H1 (cell line): ENCODE data around the gene TXNRD3. TPM values are rescaled to one million over a fixed set of nuclear protein-coding genes. Genes with fewer than 3 reads are reported as not detected.

ENCODE experiments used
- CTCF ChIA-PET: fragments of 300-600 bp; sonication (Branson Sonifier 250); formaldehyde crosslinking; loops from one replicate; lab custom pipeline; 2021; ENCODE audit not compliant: partially characterized antibody; lab: Charles Lee
- POLR2A ChIA-PET: fragments of 300-600 bp; sonication (Branson Sonifier 250); formaldehyde crosslinking; loops from one replicate; lab custom pipeline; 2021; ENCODE audit warnings: inconsistent platforms; ENCODE audit not compliant: partially characterized antibody; lab: Charles Lee
- DNase-seq, 2 experiments: peaks; one replicate each; pipeline versions ENCODE4 v3.0.0 to v3.0.0-alpha.2; 2010 to 2022; ENCODE audit warnings: low spot score in 2 of 2, low read depth in 1 of 2, mixed read lengths in 1 of 2
- FAIRE-seq: peaks from 2 replicates; lab custom pipeline; 2011; peaks lifted over from hg19 to GRCh38; lab: Jason Lieb, UNC
- H2AFZ ChIP-seq: 2 replicates; pipeline ENCODE4 v1.8.1; 2012; ENCODE audit warnings: low read length, inconsistent platforms
- H2AK5ac ChIP-seq: 2 replicates; pipeline ENCODE4 v1.6.1; 2013; ENCODE audit warnings: low read depth, low read length
- H2BK120ac ChIP-seq: replicated peaks from 2 replicates; pipeline ENCODE3; 2013; ENCODE audit warnings: low read depth, low read length, inconsistent platforms
- H2BK12ac ChIP-seq: 2 replicates; pipeline ENCODE4 v1.6.1; 2013; ENCODE audit warnings: low read depth, low read length
- H2BK15ac ChIP-seq: 2 replicates; pipeline ENCODE4 v1.6.1; 2013; ENCODE audit warnings: low read length
- H2BK20ac ChIP-seq: 2 replicates; pipeline ENCODE4 v1.6.1; 2013; ENCODE audit warnings: low read length
- H2BK5ac ChIP-seq: 2 replicates; pipeline ENCODE4 v1.6.1; 2013; ENCODE audit warnings: low read depth, low read length
- H3K14ac ChIP-seq: 2 replicates; pipeline ENCODE4 v1.6.1; 2013; ENCODE audit warnings: inconsistent platforms; ENCODE audit not compliant: insufficient read length
- H3K18ac ChIP-seq: 2 replicates; pipeline ENCODE4 v1.6.1; 2013; ENCODE audit warnings: low read length; ENCODE audit errors: extremely low read depth
- H3K23ac ChIP-seq: 2 replicates; pipeline ENCODE4 v1.6.1; 2013; ENCODE audit warnings: inconsistent platforms; ENCODE audit not compliant: insufficient read length
- H3K23me2 ChIP-seq: 2 replicates; pipeline ENCODE4 v1.6.1; 2013; ENCODE audit warnings: low read depth, low read length
- H3K27ac ChIP-seq: 2 replicates; pipeline ENCODE4 v1.6.1; 2011; ENCODE audit warnings: low read depth, low read length, inconsistent platforms
- H3K27me3 ChIP-seq, 4 experiments: replicated peaks in 1 of 4; 1 replicate in 1 of 4; 2 replicates in 3 of 4; pipeline versions ENCODE4 v1.6.1 to v1.8.1; 2011 to 2013; ENCODE audit warnings: low read length in 3 of 4, mild to moderate bottlenecking in 3 of 4, inconsistent platforms in 2 of 4, mixed read lengths in 2 of 4, moderate library complexity in 1 of 4; ENCODE audit not compliant: control insufficient read depth in 3 of 4, insufficient read depth in 3 of 4; ENCODE audit errors: extremely low read depth in 1 of 4
- H3K36me3 ChIP-seq, 4 experiments: 2 replicates each; pipeline versions ENCODE4 v1.6.1 to v1.8.1; 2011 to 2013; ENCODE audit warnings: mild to moderate bottlenecking in 4 of 4, low read length in 3 of 4, moderate library complexity in 2 of 4, control low read depth in 1 of 4, inconsistent platforms in 1 of 4; ENCODE audit not compliant: insufficient read depth in 4 of 4, control insufficient read depth in 2 of 4
- H3K4ac ChIP-seq: replicated peaks from 2 replicates; pipeline ENCODE3; 2013; ENCODE audit warnings: low read length, low read depth, mixed read lengths, inconsistent platforms; ENCODE audit not compliant: insufficient read length
- H3K4me1 ChIP-seq, 4 experiments: replicated peaks in 1 of 4; 1 replicate in 1 of 4; 2 replicates in 3 of 4; pipeline versions ENCODE4 v1.6.1 to v1.8.1; 2011 to 2013; ENCODE audit warnings: low read length in 3 of 4, inconsistent platforms in 2 of 4, mixed read lengths in 1 of 4; ENCODE audit not compliant: insufficient read depth in 4 of 4, control insufficient read depth in 3 of 4
- H3K4me2 ChIP-seq, 2 experiments: 2 replicates each; pipeline versions ENCODE4 v1.6.1 to v1.8.1; 2011 to 2013; ENCODE audit warnings: low read depth in 2 of 2, low read length in 2 of 2, control low read depth in 1 of 2, inconsistent platforms in 1 of 2, mild to moderate bottlenecking in 1 of 2; ENCODE audit not compliant: insufficient read depth in 1 of 2
- H3K4me3 ChIP-seq, 4 experiments: fragments of 200-600, 300-600 bp in 1 of 4; sonication (generic), shearing (Covaris generic), sonication (Bioruptor Twin) in 1 of 4; 2 replicates each; pipeline versions ENCODE4 v1.5.1 to v1.8.1; 2011 to 2016; ENCODE audit warnings: low read length in 4 of 4, low read depth in 3 of 4, control low read depth in 2 of 4, inconsistent platforms in 2 of 4, mild to moderate bottlenecking in 2 of 4, mixed read lengths in 1 of 4, moderate library complexity in 1 of 4; ENCODE audit not compliant: insufficient read depth in 2 of 4; ENCODE audit errors: extremely low read depth in 1 of 4
- H3K56ac ChIP-seq: replicated peaks from 2 replicates; pipeline ENCODE3; 2013; ENCODE audit warnings: low read depth, mild to moderate bottlenecking, mixed read lengths, low read length, inconsistent platforms; ENCODE audit not compliant: insufficient read length
- H3K79me1 ChIP-seq: 2 replicates; pipeline ENCODE4 v1.6.1; 2013; ENCODE audit warnings: low read depth, low read length, control low read depth
- H3K79me2 ChIP-seq, 2 experiments: 2 replicates each; pipeline versions ENCODE4 v1.6.1 to v1.8.1; 2012 to 2013; ENCODE audit warnings: low read length in 2 of 2, mild to moderate bottlenecking in 2 of 2, inconsistent platforms in 1 of 2; ENCODE audit not compliant: insufficient read depth in 2 of 2, control insufficient read depth in 1 of 2
- H3K9ac ChIP-seq, 4 experiments: replicated peaks in 1 of 4; 1 replicate in 1 of 4; 2 replicates in 3 of 4; pipeline versions ENCODE4 v1.6.1 to v1.8.1; 2011 to 2013; ENCODE audit warnings: low read depth in 3 of 4, low read length in 3 of 4, control low read depth in 2 of 4, mild to moderate bottlenecking in 2 of 4, moderate library complexity in 2 of 4, inconsistent platforms in 1 of 4; ENCODE audit errors: extremely low read depth in 1 of 4
- H3K9me3 ChIP-seq, 2 experiments: 2 replicates each; pipeline versions ENCODE4 v1.6.1 to v1.8.1; 2012 to 2013; ENCODE audit warnings: mild to moderate bottlenecking in 2 of 2, moderate library complexity in 2 of 2, control low read depth in 1 of 2, inconsistent platforms in 1 of 2, low read depth in 1 of 2, low read length in 1 of 2, mixed read lengths in 1 of 2; ENCODE audit not compliant: insufficient read depth in 2 of 2
- H4K20me1 ChIP-seq, 2 experiments: replicated peaks in 1 of 2; 2 replicates each; pipeline versions ENCODE3 to v1.8.1; 2011 to 2013; ENCODE audit warnings: inconsistent platforms in 2 of 2, low read length in 2 of 2, mild to moderate bottlenecking in 1 of 2; ENCODE audit not compliant: insufficient read depth in 2 of 2, control insufficient read depth in 1 of 2
- H4K5ac ChIP-seq: 2 replicates; pipeline ENCODE4 v1.6.1; 2013; ENCODE audit warnings: low read length, low read depth, mixed read lengths, inconsistent platforms; ENCODE audit not compliant: insufficient read length
- H4K8ac ChIP-seq: 2 replicates; pipeline ENCODE4 v1.8.0; 2013; ENCODE audit warnings: mild to moderate bottlenecking, moderate library complexity, low read length, inconsistent platforms; ENCODE audit not compliant: insufficient read depth; ENCODE audit errors: extremely low read depth
- H4K91ac ChIP-seq: replicated peaks from 2 replicates; pipeline ENCODE3; 2013; ENCODE audit warnings: low read length, mixed read lengths, inconsistent platforms; ENCODE audit not compliant: insufficient read length
- CBX8 ChIP-seq: fragments of 300-800, 300-1000 bp; sonication (generic); IDR thresholded peaks from 2 replicates; pipeline ENCODE4 v1.7.1; 2016; ENCODE audit warnings: low read depth, low read length, borderline replicate concordance
- RBBP5 ChIP-seq: IDR thresholded peaks from 2 replicates; pipeline ENCODE4 v1.7.1; 2012; ENCODE audit warnings: low read depth, mild to moderate bottlenecking, inconsistent platforms, low read length, moderate library complexity, borderline replicate concordance
- WGBS, 2 experiments: shearing (Covaris generic) in 1 of 2; methylation state at CpG; one replicate each; pipeline versions ENCODE4 v1.1.6 to v1.1.7; 2013 to 2015; ENCODE audit warnings: low lambda C conversion rate in 2 of 2, mixed read lengths in 2 of 2, inconsistent platforms in 1 of 2, low coverage in 1 of 2, missing lambda C conversion rate in 1 of 2; ENCODE audit not compliant: insufficient replicate concordance in 2 of 2, insufficient coverage in 1 of 2, insufficient read length in 1 of 2; ENCODE audit errors: extremely low coverage in 1 of 2, missing lambda C conversion rate in 1 of 2; 5-methylcytosine and 5-hydroxymethylcytosine counted together
- polyA plus RNA-seq, 7 experiments: library from polyadenylated mRNA; depleted of rRNA in 3 of 7; stranded (reverse) in 5 of 7; unstranded in 2 of 7; fragments of >200 nt in 5 of 7; fragments of 200-250 nt in 2 of 7; gene quantifications; 1 replicate in 5 of 7; 2 replicates in 1 of 7; 4 replicates in 1 of 7; pipeline versions ENCODE4 v1.2.1 to v1.2.3, GENCODE V29; 2011 to 2013; ENCODE audit warnings: missing spikeins in 2 of 7, mixed read lengths in 2 of 7
- total RNA-seq: library from RNA; stranded (reverse); fragmentation: NEBNext Ultra II Directional; extraction: Animal tissue kit (Norgen Biotek cat#: 25700); gene quantifications from 2 replicates; pipeline ENCODE4 v1.2.1, GENCODE V29; 2021

Gene TXNRD3
- total and polyA plus RNA-seq, 2 of the 8 experiments (the other 6 are each of a cell fraction or from before 2014, with no cell fraction given) = 3.4 to 4.3 TPM

DNA sequence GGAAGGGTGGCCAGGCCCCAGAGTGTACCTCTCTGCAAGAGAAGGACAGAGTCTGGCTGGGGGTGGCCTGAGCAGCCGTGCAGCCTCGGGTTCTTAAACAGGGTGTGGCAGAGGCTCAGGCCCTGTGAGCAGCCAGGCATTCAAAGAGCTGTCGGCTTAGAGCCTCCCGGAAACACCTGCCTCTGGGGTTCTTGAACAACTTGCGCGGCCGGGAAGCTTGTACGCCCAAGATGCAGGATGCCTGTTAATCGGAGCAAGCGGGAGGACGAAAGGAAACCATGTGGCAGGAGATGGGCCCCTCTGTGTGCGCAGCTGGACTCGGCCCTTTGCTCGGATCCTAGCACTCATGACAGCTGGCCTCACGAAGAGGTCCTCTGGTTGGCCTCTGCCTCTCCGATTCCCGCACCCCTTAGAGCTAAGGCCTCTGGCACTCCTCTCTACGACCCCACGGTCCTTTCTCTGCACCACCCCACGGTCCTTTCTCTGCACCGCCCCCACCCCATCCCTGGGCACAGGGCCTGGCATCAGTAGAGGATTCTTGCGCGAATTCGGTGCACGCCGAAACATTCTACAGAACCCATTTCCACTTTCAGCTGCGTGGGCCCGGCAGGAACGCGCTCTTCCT, 23.9 kb upstream of the TXNRD3 start:
- H3K23ac ChIP-seq = no peak overlapping the region
- no peaks in the 10 kb centered on the region for H4K20me1 ChIP-seq
- no peak overlapping the region for H3K9ac ChIP-seq
- WGBS, 2 experiments = 56% methylated on average over 30 of the region's 30 CpGs; no CpG with 5 or more reads in 1 of the 2 experiments
- no peak overlapping the region for H2BK12ac ChIP-seq
- POLR2A ChIA-PET = no interaction called here
- H3K79me2 ChIP-seq = no peaks in the 10 kb centered on the region
- H3K18ac ChIP-seq = no peak overlapping the region; the same call in 1 of the 2 replicates
- H2BK120ac ChIP-seq = no peak overlapping the region
- no peak overlapping the region for H3K14ac ChIP-seq
- H4K91ac ChIP-seq = no peak overlapping the region
- peak overlapping the region in 1 of 4 experiments; percentile 45; a peak in 1 of 8 replicates for H3K4me3 ChIP-seq
- no peaks in the 10 kb centered on the region for H3K36me3 ChIP-seq
- H3K23me2 ChIP-seq = no peaks in the 10 kb centered on the region
- peak overlapping the region; percentile 60 for H2AFZ ChIP-seq
- H3K27me3 ChIP-seq = peaks cover 2 to 19% (median 14%) of the 10 kb centered on the region in 4 experiments; a peak in 6 of 7 replicates
- no peak overlapping the region for H2AK5ac ChIP-seq
- H3K4ac ChIP-seq = no peak overlapping the region
- FAIRE-seq = no peak
- H2BK15ac ChIP-seq = no peak overlapping the region
- H3K56ac ChIP-seq = no peak overlapping the region
- no peak overlapping the region for H4K5ac ChIP-seq
- H3K4me1 ChIP-seq = peaks cover 0 to 7% (median 5%) of the 10 kb centered on the region in 4 experiments; a peak in 5 of 7 replicates
- H3K27ac ChIP-seq = no peak overlapping the region
- H4K8ac ChIP-seq = no peak overlapping the region
- no peak for DNase-seq
- H2BK5ac ChIP-seq = no peak overlapping the region
- no peak overlapping the region for H2BK20ac ChIP-seq
- H3K9me3 ChIP-seq = peaks cover 0 to 2% of the 10 kb centered on the region in 2 experiments; a peak in 1 of 4 replicates
- CTCF ChIA-PET = interaction anchor here (0.7 to 3.3 kb wide), 33 partner anchors 13 to 867 kb away, joined by 3 to 19 read pairs (median 5); partner anchors contain the start of genes C3orf22, CHCHD6 and TXNRD3
- peak overlapping the region; percentile 3 to 65 for H3K4me2 ChIP-seq
- H3K79me1 ChIP-seq = no peaks in the 10 kb centered on the region
- TF ChIP-seq CBX8 = no peak
- TF ChIP-seq RBBP5 = no peak
